ENCODE results near the gene TAL1.

Gene TAL1

GRCh38 chr1:47229886-47230691 is 1.9 kb downstream of the TAL1 start:
- DNase-seq (ENCODE audit: low spot score): no peak

GRCh38 chr1:47229031-47229885 is 2.8 kb downstream of the TAL1 start:
- DNase-seq (ENCODE audit: low spot score): no peak

DNA sequence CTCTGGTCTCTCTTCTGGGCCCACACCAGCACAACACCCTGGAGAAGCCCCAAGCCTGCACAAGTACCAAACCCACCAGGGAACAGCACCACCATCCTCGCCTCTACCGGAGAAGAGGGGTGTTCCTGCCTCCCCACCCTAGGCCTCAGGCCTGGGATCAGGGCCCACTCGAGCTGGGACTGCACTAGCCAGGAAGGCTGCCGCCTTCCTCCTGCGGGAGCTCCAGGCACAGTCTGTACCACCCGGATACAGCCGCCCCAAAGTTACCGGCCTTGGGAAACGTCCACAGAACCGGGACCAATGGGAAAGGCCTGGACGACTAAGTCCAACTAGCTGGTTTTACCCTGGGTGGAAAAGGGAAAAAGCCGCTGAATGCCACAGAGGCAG is 3.4 kb downstream of the TAL1 start:
- DNase-seq (ENCODE audit: low spot score): no peak

GRCh38 chr1:47227341-47228232 is 4.4 kb downstream of the TAL1 start:
- no peak for DNase-seq (ENCODE audit: low spot score)

DNA sequence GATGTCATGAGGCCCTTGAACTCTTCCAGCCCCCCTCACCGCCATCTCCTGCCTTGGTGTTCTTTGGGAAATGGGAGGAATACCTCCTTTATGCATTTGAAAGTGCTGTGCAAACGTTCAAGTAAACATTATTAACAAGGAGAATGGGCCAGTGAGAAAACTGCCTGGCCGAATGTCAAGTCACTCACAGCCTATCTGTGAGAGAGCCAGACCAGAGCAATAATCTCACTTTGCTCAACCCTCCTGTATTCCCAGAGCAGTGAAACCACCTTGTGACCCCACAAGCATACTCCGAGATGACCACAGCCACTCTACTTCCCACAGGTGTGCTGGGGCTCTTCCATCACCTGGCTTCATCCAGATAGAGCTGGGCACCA is 5.2 kb downstream of the TAL1 start:
- DNase-seq (ENCODE audit: low spot score): no peak

GRCh38 chr1:47226121-47226838 is 5.7 kb downstream of the TAL1 start:
- DNase-seq (ENCODE audit: low spot score): no peak

DNA sequence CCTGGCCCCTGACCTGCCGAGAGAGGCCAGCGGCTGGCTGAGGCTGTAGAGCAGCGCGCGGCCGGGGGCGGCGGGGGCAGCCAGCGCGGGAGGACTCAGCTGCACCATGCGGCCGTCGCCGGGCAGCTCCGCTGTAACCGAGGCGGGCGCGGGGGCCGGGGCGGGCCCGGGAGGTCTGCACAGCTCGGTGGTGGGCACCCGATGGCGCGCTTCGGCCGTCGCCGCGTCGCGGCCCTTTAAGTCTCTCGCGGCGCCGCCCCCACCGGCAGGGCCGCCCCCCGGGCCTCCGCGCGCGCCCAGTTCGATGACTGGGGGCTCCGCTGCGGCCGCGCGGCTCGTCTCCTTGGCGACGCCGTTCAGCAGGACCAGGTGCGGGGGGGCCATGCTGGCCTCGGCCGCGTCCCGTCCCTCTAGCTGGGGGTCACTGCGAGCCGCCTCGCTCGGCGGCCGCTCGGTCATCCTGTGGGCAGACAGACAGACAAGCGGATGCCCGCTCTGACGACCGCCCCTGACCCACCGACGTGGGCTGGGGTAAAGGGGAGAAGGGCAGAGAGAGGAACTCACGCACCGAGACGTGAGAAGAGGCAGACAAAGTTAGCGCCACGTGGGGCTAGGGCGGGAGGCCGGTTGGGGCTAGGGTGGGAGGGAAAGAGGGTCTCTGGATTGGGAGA is 6.5 kb downstream of the TAL1 start:
- no peak for DNase-seq (ENCODE audit: low spot score)

- no peak for DNase-seq (ENCODE audit: low spot score)
These were observed 7.2 kb downstream of the TAL1 start for GRCh38 chr1:47224676-47225399.

DNA sequence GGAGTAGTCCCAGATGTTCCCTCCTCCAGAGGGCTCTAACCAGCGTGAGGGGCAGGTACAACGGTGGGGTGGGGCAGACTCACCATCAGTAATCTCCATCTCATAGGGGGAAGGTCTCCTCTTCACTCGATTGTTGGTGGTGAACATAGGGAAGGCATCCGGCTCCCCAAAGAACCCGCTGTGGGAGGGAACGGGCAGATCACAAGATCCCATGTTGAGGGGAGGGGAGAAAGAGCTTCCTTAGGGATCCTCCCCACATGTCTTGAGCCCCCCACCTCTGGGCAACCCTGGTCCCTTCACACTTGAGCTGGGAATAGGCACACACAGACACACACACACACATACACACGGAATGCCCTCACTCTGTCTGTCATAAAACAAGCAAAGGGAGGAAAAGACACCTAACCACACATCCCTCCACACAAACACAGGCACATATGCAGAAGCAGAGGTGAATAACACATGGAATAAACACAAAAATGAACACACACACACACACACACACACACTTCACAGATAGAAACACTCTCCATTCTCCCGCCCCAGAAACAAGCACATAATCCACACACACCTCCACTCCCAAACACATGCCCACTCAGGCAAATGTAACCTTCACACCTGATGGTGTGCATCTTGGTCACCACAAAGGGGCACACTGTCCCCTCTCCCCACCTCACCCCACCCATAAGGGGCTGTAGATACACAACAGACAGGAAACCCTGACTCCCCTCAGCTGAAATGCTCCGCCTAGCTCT is 7.9 kb downstream of the TAL1 start:
- no peak for DNase-seq (ENCODE audit: low spot score)

GRCh38 chr1:47223174-47223920 is 8.7 kb downstream of the TAL1 start:
- DNase-seq (ENCODE audit: low spot score): no peak

DNA sequence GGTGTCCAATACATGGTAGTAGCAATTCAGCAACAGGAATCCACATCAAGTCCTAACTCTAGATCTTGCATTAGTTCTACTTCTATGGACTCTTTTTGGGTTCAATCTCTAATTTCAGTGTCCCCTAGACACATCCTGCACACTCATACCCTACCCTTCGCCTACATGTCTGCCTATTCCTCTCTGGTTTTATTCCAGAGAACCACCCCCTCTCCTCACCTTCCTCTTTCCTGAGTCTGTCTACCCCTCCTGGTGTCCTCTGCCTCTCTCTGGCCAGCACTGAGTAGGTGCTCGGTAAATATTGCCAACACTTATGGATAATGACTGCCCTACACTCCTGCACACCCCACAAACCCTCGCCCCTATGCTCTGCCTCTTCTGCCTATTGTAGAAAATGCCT is 9.5 kb downstream of the TAL1 start:
- no peak for DNase-seq (ENCODE audit: low spot score)

GRCh38 chr1:47219590-47220220 is 12.3 kb downstream of the TAL1 start:
- no peak for DNase-seq (ENCODE audit: low spot score)

DNA sequence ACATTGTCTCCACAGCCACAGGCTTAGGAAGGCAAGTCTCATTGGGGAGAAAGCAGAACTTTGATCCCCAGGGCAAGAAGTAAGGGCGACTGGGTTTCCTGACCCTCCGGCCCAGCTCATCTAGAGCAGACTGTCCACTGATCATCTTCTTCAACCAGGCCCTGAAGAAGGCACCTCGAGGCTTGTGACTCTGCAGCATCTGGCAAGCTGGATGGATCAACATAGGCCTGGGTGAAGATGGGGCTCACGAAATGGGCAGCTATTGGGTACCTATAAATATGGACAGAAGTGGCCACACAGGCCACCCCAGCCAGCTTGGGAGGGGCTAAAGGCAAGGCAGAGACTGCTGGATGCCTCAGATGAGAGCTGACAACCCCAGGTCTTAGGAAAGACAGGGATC is 13.0 kb downstream of the TAL1 start:
- no peak for DNase-seq (ENCODE audit: low spot score)

- DNase-seq (ENCODE audit: low spot score): no peak
These were observed 15.6 kb downstream of the TAL1 start for GRCh38 chr1:47216278-47217059.

- no peak for DNase-seq (ENCODE audit: low spot score)
These were observed 16.3 kb downstream of the TAL1 start for GRCh38 chr1:47215713-47216112.

GRCh38 chr1:47214549-47214948 is 17.5 kb downstream of the TAL1 start:
- no peak for DNase-seq (ENCODE audit: low spot score)

- no peak for DNase-seq (ENCODE audit: low spot score)
These were observed 18.6 kb downstream of the TAL1 start for GRCh38 chr1:47213230-47213963.

Measured in kidney capillary endothelial cell (primary cell).